ENCODE data around the gene PTPRA. TPM values are rescaled to one million over a fixed set of nuclear protein-coding genes. Genes with fewer than 3 reads are reported as not detected.

The PTPRA gene
- total RNA-seq, 4 donors from 2014 or later = 26.2 to 53.7 (median 42.4) TPM

DNA sequence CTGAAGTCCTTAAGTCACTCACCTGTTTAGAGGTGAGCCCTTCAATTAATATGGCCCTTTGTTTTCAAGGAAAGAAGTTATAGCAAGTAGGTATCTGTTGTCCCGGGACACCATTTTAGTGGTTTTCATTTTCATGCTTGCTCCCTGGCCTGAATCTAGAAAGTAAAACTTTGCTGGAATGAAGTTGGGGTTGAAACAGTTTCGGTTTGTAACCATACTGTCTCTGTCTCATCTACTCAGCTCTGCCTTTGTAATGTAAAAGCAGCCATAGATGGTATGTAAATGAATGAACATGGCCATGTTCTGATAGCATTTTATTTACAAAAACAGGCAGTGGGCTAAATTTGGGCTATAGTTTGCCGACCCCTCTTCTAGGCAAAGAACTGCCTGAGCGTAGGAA lies 105.2 kb downstream of the PTPRA start:
- no peak overlapping the region for H3K4me3 ChIP-seq
- no peak for TF ChIP-seq POLR2A (IDR thresholded peaks at IDR 0.05)
- TF ChIP-seq, protein P1, sequence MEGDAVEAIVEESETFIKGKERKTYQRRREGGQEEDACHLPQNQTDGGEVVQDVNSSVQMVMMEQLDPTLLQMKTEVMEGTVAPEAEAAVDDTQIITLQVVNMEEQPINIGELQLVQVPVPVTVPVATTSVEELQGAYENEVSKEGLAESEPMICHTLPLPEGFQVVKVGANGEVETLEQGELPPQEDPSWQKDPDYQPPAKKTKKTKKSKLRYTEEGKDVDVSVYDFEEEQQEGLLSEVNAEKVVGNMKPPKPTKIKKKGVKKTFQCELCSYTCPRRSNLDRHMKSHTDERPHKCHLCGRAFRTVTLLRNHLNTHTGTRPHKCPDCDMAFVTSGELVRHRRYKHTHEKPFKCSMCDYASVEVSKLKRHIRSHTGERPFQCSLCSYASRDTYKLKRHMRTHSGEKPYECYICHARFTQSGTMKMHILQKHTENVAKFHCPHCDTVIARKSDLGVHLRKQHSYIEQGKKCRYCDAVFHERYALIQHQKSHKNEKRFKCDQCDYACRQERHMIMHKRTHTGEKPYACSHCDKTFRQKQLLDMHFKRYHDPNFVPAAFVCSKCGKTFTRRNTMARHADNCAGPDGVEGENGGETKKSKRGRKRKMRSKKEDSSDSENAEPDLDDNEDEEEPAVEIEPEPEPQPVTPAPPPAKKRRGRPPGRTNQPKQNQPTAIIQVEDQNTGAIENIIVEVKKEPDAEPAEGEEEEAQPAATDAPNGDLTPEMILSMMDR (IDR thresholded peaks at IDR 0.05) = no peak
- peaks cover 0 to 40% (median 0%) of the 10 kb centered on the region in 3 donors for H3K36me3 ChIP-seq
- 90 to 93% methylated on average over 4 of the region's 4 CpGs for WGBS, 2 donors
- no peak for DNase-seq
- intact Hi-C loops (cut with DNase I) = no loop called here
- peaks cover 0 to 8% (median 0%) of the 10 kb centered on the region in 3 donors for H3K4me1 ChIP-seq
- no peak overlapping the region for H3K27ac ChIP-seq
- H3K27me3 ChIP-seq = no peaks in the 10 kb centered on the region
- H3K9me3 ChIP-seq = no peaks in the 10 kb centered on the region

DNA sequence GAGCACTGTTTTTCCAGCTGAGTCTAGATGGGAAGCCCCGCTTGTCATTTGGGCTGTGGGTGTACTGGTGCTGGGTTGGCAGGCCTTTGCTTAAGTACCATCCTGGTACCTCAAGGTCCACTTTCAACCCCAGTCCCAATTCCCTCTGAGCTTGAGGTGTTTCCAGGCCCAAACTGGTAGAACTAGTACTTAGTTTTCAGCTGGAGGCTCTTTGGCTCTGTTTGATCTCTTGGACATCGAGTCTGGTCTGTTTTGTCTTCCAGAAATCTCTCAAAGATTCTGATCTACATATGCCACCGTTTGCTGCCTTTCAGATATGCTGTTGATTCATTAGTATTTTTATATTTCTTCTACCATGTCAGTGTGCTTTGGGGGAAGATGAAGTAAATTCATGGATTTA lies 108.4 kb downstream of the PTPRA start:
- 33 to 69% methylated on average over 3 of the region's 3 CpGs for WGBS, 2 donors

DNA sequence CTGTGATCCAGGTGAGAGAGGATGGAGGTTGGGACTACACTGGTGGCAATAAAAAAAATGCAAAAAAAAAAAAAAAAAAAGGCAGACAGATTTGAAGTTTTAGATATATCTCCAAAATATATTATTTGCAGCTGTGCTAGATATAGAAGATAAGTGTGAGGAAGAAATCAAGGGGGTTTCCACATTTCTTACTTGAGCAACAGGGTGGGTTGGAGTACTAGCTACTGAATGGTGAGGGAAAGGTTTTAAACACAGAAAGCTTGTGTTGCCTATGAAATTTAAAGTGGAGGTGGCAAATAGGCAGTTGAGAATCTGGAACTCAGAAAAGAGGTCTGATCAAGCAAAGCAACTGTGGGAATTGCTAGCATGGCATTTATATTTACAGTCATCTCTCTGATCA lies 110.2 kb downstream of the PTPRA start:
- no peak overlapping the region for H3K4me3 ChIP-seq
- DNase-seq = no peak
- no peaks in the 10 kb centered on the region for H3K27me3 ChIP-seq
- TF ChIP-seq POLR2A (IDR thresholded peaks at IDR 0.05) = no peak
- TF ChIP-seq, protein P1 (IDR thresholded peaks at IDR 0.05) = no peak
- peaks cover 3 to 37% (median 3%) of the 10 kb centered on the region in 3 donors for H3K4me1 ChIP-seq
- H3K27ac ChIP-seq = no peak overlapping the region
- intact Hi-C loops (cut with DNase I) = no loop called here
- H3K36me3 ChIP-seq = peaks cover 0 to 39% (median 0%) of the 10 kb centered on the region in 3 donors
- no peaks in the 10 kb centered on the region for H3K9me3 ChIP-seq

More for the DNA sequence above, 108.4 kb downstream of the PTPRA start:
- no peak for TF ChIP-seq POLR2A (IDR thresholded peaks at IDR 0.05)
- TF ChIP-seq, protein P1 (IDR thresholded peaks at IDR 0.05) = no peak
- H3K4me1 ChIP-seq = peaks cover 0 to 30% (median 3%) of the 10 kb centered on the region in 3 donors
- no peak for DNase-seq
- H3K9me3 ChIP-seq = no peaks in the 10 kb centered on the region
- intact Hi-C loops (cut with DNase I) = no loop called here
- H3K36me3 ChIP-seq = peaks cover 0 to 34% (median 0%) of the 10 kb centered on the region in 3 donors
- H3K4me3 ChIP-seq = no peak overlapping the region
- no peaks in the 10 kb centered on the region for H3K27me3 ChIP-seq
- H3K27ac ChIP-seq = no peak overlapping the region

DNA sequence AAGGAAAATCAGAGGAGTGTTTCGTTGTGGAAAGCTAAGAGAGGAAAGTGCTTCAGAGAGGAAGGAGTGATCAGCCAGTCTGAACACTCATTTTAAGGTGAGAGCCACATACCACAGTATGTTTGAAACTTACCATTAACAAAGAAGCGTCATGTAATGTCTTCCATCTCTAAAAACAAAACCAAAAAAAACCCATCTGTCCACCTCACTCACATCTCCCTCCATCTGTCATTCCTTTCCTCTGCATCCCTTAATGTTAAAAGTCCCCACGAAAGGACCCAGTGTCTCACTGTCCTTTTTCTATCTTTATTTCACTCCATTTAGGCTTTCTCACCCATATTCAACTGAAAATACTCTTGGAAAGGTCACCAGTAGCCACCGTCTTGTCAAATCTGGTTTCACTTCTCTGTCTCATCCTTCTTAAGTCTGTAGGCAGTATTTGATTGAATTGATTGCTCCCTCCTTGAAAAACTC lies 110.8 kb downstream of the PTPRA start:
- Histone ChIP-seq H3K4me3 (no peak overlapping the region), H3K27ac (no peak overlapping the region), H3K9me3 (no peaks in the 10 kb centered on the region), H3K4me1 (peaks cover 3 to 37% (median 3%) of the 10 kb centered on the region in 3 donors), H3K36me3 (peaks cover 0 to 44% (median 0%) of the 10 kb centered on the region in 3 donors), H3K27me3 (no peaks in the 10 kb centered on the region)
- 83 to 90% methylated on average over 4 of the region's 4 CpGs for WGBS, 2 donors
- DNase-seq = no peak
- intact Hi-C loops (cut with DNase I) = no loop called here
- TF ChIP-seq, protein P1 (IDR thresholded peaks at IDR 0.05) = no peak
- TF ChIP-seq POLR2A (IDR thresholded peaks at IDR 0.05) = no peak

DNA sequence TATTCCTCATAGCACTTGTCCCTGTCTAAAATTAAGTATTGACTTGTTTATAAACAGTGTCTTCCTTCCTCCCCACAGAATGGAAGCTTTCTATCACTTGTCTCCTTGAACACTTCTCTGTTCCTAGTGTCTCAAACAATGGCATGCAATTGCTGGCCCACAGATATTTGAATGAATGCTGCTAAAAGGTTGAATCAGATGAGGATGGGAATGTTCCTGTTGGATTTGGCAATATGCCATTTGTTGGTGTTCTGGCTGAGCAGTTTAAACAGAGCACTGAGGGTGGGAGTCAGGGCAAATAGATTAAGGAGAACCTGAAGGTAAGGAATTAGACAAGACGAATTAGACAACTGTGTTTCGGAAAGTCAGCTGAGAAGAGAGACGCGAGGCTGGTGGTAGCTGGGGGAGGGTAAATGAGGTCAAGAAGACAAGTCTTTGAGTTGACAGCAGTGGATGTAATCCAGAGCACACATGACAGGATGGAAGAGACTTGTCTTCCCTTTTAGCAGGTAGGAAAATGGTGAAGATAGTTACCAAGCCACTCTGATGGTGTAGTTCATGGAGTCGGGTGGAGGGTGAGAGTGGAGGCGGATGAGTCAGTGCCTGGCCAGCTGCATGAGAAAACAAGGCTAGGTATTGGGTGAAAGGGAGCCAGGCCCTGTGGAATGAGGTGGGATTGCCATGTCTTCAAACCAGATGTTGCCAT lies 111.8 kb downstream of the PTPRA start:
- Histone ChIP-seq H3K4me3 (no peak overlapping the region), H3K9me3 (no peaks in the 10 kb centered on the region), H3K27me3 (no peaks in the 10 kb centered on the region), H3K27ac (no peak overlapping the region), H3K36me3 (peaks cover 0 to 50% (median 9%) of the 10 kb centered on the region in 3 donors), H3K4me1 (peaks cover 3 to 37% (median 3%) of the 10 kb centered on the region in 3 donors)
- WGBS, 2 donors = 83 to 84% methylated on average over 6 of the region's 6 CpGs
- no peak for TF ChIP-seq POLR2A (IDR thresholded peaks at IDR 0.05)
- TF ChIP-seq, protein P1 (IDR thresholded peaks at IDR 0.05) = no peak
- no peak for DNase-seq
- intact Hi-C loops (cut with DNase I) = no loop called here
